ENCODE measurements around the gene UPK1A. TPM values are rescaled to one million over a fixed set of nuclear protein-coding genes. Genes with fewer than 3 reads are reported as not detected.
"Not testable (repeated sequence)": the region's sequence is repeated elsewhere in the genome, so short reads cannot be mapped to it uniquely, and the experiment has no call there.

The UPK1A gene
- total RNA-seq, 4 donors from 2014 or later: 1.5 to 8.3 (median 5.6) TPM

DNA sequence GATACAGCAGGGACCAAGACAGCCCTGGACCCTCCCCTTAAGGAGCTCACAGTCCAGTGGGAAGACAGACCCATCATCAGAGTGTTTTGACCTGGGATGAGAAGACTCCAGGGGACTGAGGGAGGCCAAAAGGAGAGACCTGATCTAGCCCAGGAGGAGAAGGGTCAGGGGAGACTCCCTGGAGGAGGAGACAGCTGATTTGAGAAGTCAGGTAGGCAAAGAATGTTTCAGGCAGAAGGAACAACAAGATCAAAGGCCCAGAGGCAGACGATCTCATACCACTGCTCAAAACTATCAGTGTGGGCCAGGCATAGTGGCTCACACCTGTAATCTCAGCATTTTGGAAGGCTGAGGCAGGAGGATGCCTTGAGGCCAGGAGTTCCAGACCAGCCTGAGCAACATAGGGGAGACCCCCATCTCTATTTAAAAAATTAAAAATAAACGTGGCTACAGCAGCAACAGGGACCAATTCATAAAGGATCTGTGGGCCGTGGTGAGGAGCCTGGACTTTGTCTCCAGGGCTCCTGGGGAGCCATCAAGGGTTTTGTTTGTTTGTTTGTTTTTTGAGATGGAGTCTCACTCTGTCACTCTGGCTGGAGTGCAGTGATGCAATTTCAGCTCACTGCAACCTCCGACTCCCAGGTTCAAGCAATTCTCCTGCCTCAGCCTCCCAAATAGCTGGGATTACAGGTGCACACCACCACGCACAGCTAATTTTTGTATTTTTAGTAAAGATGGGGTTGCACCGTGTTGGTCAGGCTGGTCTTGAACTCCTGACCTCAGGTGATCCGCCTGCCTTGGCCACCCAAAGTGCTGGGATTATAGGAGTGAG, 20.4 kb upstream of the UPK1A start:
- H3K4me1 ChIP-seq: peaks cover 48% of the 10 kb centered on the region
- WGBS: 75% methylated on average over 7 of the region's 7 CpGs
- H3K4me3 ChIP-seq: no peak overlapping the region
- H3K36me3 ChIP-seq: peaks cover 4% of the 10 kb centered on the region
- no peak for TF ChIP-seq POLR2AphosphoS5 (IDR thresholded peaks at IDR 0.05)
- no peak for TF ChIP-seq EP300 (IDR thresholded peaks at IDR 0.05)
- no peak for TF ChIP-seq POLR2A (IDR thresholded peaks at IDR 0.05)
- TF ChIP-seq, protein P1, sequence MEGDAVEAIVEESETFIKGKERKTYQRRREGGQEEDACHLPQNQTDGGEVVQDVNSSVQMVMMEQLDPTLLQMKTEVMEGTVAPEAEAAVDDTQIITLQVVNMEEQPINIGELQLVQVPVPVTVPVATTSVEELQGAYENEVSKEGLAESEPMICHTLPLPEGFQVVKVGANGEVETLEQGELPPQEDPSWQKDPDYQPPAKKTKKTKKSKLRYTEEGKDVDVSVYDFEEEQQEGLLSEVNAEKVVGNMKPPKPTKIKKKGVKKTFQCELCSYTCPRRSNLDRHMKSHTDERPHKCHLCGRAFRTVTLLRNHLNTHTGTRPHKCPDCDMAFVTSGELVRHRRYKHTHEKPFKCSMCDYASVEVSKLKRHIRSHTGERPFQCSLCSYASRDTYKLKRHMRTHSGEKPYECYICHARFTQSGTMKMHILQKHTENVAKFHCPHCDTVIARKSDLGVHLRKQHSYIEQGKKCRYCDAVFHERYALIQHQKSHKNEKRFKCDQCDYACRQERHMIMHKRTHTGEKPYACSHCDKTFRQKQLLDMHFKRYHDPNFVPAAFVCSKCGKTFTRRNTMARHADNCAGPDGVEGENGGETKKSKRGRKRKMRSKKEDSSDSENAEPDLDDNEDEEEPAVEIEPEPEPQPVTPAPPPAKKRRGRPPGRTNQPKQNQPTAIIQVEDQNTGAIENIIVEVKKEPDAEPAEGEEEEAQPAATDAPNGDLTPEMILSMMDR (IDR thresholded peaks at IDR 0.05): no peak
- H3K9me3 ChIP-seq: no peaks in the 10 kb centered on the region
- no peaks in the 10 kb centered on the region for H3K27me3 ChIP-seq
- no peak overlapping the region for H3K27ac ChIP-seq
- DNase-seq (ENCODE audit: low spot score in 2 of 2): no peak

GRCh38 chr19:35648017-35648961, 18.0 kb upstream of the UPK1A start, which contains the start of gene COX6B1:
TSS of gene COX6B1 (plus strand) at chr19:35648323. CDS start at chr19:35651244, 2,921 bp downstream.
- peaks cover 36% of the 10 kb centered on the region for H3K4me1 ChIP-seq
- under 1% methylated on average over 39 of the region's 46 CpGs for WGBS

DNA sequence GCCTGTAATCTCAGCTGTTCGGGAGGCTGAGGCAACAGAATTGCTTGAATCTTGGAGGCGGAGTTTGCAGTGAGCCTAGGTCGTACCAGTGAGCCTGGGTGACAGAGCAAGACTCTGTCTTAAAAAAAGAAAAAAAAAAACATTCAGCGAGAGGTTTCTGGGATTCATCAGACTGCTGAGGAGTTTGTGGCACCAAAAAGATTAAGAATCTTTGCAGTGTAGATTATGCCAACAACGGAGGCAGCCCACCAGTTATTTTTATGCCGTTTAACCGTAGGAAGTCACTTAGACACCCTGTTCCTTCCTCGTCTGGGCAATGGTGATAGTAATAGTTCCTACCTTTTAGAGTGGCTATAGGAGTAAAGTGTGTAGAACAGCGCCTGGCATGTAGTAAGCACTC, 15.7 kb upstream of the UPK1A start:
- WGBS: 78% methylated on average over 9 of the region's 9 CpGs
- no peak for DNase-seq (ENCODE audit: low spot score in 2 of 2)
- TF ChIP-seq, protein P1 (IDR thresholded peaks at IDR 0.05): no peak
- TF ChIP-seq POLR2A (IDR thresholded peaks at IDR 0.05): no peak
- no peak for TF ChIP-seq POLR2AphosphoS5 (IDR thresholded peaks at IDR 0.05)
- no peak for TF ChIP-seq EP300 (IDR thresholded peaks at IDR 0.05)
- Histone ChIP-seq H3K27me3 (no peaks in the 10 kb centered on the region), H3K4me3 (no peak overlapping the region), H3K27ac (no peak overlapping the region), H3K9me3 (no peaks in the 10 kb centered on the region), H3K4me1 (peaks cover 20% of the 10 kb centered on the region), H3K36me3 (peaks cover 50% of the 10 kb centered on the region)

More at GRCh38 chr19:35648017-35648961, 18.0 kb upstream of the UPK1A start, which contains the start of gene COX6B1:
- TF ChIP-seq EP300 (IDR thresholded peaks at IDR 0.05): peak; percentile 15
- no peak for TF ChIP-seq POLR2AphosphoS5 (IDR thresholded peaks at IDR 0.05)
- TF ChIP-seq, protein P1 (IDR thresholded peaks at IDR 0.05): no peak
- peak in 1 of 2 donors; percentile 70 for TF ChIP-seq POLR2A (IDR thresholded peaks at IDR 0.05)
- peak within 1 kb of the TSS; percentile 69 for H3K27ac ChIP-seq
- peak within 1 kb of the TSS; percentile 63 for H3K4me3 ChIP-seq
- peaks cover 27% of the 10 kb centered on the region for H3K36me3 ChIP-seq
- DNase-seq (ENCODE audit: low spot score in 2 of 2): peak; percentile 96 to 97
- H3K27me3 ChIP-seq: no peaks in the 10 kb centered on the region
- no peaks in the 10 kb centered on the region for H3K9me3 ChIP-seq

- H3K9me3 ChIP-seq: not testable (repeated sequence)
Observed at GRCh38 chr19:35654828-35655227, 11.5 kb upstream of the UPK1A start.

DNA sequence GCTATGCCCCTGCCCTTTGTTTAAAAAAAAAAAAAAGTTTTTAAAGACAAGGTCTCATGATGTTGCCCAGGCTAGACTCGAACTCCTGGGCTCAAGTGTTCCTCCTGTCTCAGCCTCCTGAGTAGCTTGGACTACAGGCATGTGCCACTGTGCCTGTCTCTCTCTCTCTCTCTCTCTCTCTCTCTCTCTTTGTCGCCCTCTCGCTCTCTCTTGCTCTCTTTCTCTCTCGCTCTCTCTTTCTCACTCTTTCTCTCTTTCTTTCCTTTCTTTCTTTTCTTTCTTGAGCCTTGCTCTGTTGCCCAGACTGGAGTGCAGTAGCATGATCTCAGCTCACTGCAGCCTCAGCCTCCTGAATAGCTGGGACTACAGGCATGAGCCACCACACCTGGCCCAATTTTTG, 10.7 kb upstream of the UPK1A start:
- Histone ChIP-seq H3K4me1 (no peaks in the 10 kb centered on the region), H3K4me3 (no peak overlapping the region), H3K36me3 (peaks cover 98% of the 10 kb centered on the region), H3K27ac (no peak overlapping the region), H3K9me3 (no peaks in the 10 kb centered on the region), H3K27me3 (no peaks in the 10 kb centered on the region)
- TF ChIP-seq, protein P1 (IDR thresholded peaks at IDR 0.05): no peak
- TF ChIP-seq POLR2A (IDR thresholded peaks at IDR 0.05) (no peak), POLR2AphosphoS5 (IDR thresholded peaks at IDR 0.05) (no peak), EP300 (IDR thresholded peaks at IDR 0.05) (no peak)
- 83% methylated on average over 4 of the region's 4 CpGs for WGBS
- DNase-seq (ENCODE audit: low spot score in 2 of 2): no peak

More at GRCh38 chr19:35654828-35655227, 11.5 kb upstream of the UPK1A start:
- H3K4me1 ChIP-seq; H3K4me3 ChIP-seq; H3K27ac ChIP-seq; H3K27me3 ChIP-seq; DNase-seq (ENCODE audit: low spot score in 2 of 2): not testable (repeated sequence)
- H3K36me3 ChIP-seq: peaks cover 91% of the 10 kb centered on the region
- WGBS: 94% methylated on average over 6 of the region's 6 CpGs

All from suprapubic skin (tissue), 4 donors.